ENCODE data around the gene CD200.

DNA sequence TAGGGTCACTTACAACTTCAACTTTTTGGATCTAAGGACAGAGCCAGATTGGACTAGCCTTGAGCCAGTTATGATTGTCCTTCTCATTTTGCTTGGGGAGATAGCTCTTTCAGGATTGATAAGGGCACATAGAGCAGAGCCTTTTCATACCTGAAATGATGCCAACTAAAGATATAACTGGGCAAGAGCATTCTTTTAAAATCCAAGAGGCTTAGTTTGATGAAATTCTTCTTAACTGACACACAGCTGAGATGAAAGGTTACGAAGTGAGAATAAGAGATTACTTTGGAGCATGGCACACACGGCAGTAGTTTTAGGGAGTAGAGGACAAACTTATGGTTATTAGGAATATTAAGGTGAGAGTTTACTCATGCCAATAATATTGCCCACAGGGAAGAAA, 12.7 kb downstream of the CD200 start:
- TF ChIP-seq TEAD4 (IDR thresholded peaks at IDR 0.05; ENCODE audit: low read length) (no peak), TEAD4 (CRISPR knock-in tag; IDR thresholded peaks at IDR 0.05; ENCODE audit: borderline replicate concordance) (no peak), CTCF (IDR thresholded peaks at IDR 0.05 in 2 of 3, conservative IDR thresholded peaks at IDR 0.05 in 1 of 3; ENCODE audit: insufficient read depth in 2 of 3, low read depth in 1 of 3, low read length in 3 of 3) (no peak), ZNF24 (IDR thresholded peaks at IDR 0.05) (no peak), TAF7 (tag; IDR thresholded peaks at IDR 0.05) (no peak), MTA1 (IDR thresholded peaks at IDR 0.05; ENCODE audit: borderline replicate concordance) (no peak), RBM17 (IDR thresholded peaks at IDR 0.05; ENCODE audit: borderline replicate concordance, low read depth, low read length) (no peak), CEBPB (tag; IDR thresholded peaks at IDR 0.05) (no peak), JUN (IDR thresholded peaks at IDR 0.05; ENCODE audit: borderline replicate concordance, low read depth, low read length) (no peak), JUN (CRISPR knock-in tag; IDR thresholded peaks at IDR 0.05; ENCODE audit: borderline replicate concordance) (no peak)

Data from K562 (cell line).